GM18508 (cell line): ENCODE measurements around the gene PPP2R5C.
"Not testable (repeated sequence)": the region's sequence is repeated elsewhere in the genome, so short reads cannot be mapped to it uniquely, and the experiment has no call there.

Source experiments
- ATAC-seq: cut with Tn5 transposase; IDR thresholded peaks from one replicate; pipeline ENCODE4 v1.9.1; 2021; ENCODE audit warnings: moderate number of reproducible peaks; ENCODE audit not compliant: insufficient read depth, unreplicated experiment

Gene PPP2R5C

DNA sequence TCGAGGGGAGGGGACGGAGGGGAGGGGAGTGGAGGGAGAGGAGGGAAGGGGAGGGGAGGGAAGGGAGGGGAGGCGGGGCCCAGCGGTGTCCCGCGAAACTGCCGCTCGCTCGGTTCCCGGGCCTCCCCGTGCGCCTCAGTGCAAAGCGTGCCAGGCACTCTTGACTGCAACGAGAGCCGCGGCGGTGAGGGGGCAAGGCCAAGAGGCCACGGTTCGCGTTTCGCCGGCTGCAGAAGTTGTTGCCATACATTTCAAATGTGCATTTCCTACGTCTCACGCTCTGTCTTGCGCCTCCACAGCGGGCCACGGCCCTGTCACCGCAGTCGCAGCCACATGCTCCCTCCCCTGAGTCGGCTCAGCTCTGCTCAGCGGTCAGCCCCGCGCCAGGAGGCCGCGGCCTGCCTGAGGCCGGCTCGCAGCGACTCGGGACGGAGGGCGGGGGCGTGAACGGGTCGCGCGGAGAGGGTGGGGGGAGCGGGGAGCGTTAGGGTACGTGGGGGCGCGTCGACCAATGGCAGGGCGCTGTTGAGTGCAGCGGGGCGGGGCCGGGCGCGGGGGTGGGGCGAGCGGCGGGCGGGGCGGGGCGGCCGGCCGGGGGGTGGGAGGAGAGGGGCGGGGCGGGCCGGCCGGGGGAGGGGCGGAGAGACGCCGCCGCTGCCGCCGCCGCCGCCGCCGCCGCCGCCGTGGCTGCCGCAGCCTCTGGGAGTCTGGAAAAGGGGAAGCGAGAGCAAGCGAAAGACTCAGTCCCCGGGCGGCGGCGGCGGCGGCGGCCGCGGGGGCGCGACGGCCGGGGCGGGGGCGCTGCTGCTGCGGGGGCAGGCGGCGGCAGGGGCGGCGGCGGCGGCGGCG lies at the start of gene PPP2R5C:
Gene PPP2R5C (plus strand): TSS at position 678 of the 849 bp plus-strand sequence. CDS start 185 bp downstream, outside the sequence.
- ATAC-seq: no peak

DNA sequence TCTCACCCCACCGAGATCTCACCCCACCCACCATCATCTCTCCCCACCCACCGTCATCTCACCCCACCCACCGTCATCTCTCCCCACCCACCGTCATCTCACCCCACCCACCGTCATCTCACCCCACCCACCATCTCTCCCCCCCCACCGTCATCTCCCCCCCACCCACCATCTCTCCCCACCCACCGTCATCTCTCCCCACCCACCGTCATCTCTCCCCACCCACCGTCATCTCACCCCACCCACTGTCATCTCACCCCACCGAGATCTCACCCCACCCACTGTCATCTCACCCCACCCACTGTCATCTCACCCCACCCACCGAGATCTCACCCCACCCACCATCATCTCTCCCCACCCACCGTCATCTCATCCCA lies 49.7 kb upstream of the PPP2R5C start:
- not testable (repeated sequence) for ATAC-seq

- not testable (repeated sequence) for ATAC-seq
Observed at GRCh38 chr14:101712341-101712740, 49.2 kb upstream of the PPP2R5C start.

DNA sequence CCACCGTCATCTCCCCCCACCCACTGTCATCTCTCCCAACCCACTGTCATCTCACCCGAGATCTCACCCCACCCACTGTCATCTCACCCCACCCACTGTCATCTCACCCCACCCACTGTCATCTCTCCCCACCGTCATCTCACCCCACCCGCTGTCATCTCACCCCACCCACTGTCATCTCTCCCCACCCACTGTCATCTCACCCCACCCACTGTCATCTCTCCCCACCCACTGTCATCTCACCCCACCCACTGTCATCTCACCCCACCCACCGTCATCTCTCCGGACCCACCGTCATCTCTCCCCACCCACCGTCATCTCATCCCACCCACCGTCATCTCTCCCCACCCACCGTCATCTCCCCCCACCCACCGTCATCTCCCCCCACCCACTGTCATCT lies 48.4 kb upstream of the PPP2R5C start:
- not testable (repeated sequence) for ATAC-seq

GRCh38 chr14:101713621-101714349 lies 47.7 kb upstream of the PPP2R5C start:
- ATAC-seq: no peak

GRCh38 chr14:101714394-101714793 lies 47.1 kb upstream of the PPP2R5C start:
- no peak for ATAC-seq

DNA sequence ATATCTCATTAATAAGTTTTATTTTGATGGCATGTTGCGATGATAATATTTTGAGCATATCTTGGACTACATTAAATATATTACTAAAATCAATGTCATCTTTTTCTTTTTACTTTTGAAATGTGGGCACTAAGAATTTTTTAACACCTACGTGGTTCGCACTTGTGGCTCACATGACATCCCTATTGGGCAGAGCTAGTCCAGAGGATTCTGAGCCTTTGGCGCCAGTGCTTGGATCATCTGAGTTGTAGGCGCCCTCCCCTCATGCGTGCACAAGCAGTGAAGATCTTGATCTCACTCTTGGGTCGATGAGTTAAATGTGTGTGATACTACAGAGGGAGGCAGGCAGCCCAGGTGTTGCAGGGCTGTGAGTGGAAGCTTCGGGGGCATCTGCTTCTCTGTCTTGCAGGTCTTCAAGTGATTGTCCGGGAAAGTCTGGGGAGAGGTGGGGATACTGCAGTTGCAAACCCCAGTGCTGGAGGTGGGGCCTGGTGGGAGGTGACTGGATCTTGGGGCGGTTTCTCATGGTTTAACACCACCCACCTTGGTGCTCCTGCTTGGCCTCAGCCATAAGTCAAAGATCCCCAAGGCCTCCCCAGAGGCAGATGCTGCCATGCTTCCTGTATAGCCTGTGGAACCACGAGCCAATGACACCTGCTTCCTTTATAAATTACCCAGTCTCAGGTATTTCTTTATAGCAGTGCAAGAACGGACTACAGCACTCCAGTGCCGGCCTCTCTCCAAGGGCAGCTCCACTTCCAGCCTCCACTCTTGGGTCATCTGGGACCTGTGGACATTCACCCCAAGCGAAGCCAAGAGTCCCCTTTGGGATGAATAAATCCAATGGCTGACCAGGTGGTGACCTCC lies 46.1 kb upstream of the PPP2R5C start:
- ATAC-seq: no peak

- ATAC-seq: no peak
Observed at GRCh38 chr14:101716077-101716950, 45.2 kb upstream of the PPP2R5C start.

DNA sequence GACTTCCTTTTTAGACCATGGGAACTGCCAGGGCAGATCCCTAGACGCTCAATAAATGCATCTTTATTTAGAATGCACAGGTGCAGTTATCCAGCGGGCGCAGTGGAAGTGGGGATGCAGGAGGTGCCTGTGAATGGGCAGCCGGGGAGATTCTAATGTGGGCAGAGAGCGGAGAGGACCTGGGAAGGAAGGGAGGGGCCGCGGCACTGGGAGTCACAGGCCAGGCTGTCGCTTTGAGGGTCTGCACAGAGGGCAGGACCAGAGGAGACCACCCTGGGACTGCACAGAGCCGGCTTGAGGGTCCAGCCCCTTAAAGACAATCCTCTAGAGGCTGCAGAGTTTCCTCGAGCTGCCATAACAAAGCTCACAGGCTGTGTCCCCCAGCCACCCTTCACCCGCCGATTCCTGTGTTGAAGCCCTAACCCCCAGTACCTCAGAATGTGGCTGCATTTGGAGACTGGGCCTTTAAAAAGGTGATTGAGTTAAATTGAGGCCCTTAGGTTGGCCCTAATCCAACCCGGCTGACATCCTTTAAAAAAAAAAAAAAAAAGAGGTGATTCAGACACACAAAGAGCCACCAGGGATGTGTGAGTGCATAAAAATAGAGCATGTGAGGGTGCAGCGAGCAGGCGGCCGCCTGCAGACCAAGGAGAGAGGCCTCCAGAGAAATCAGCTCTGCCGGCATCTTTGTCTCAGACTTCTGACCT lies 44.4 kb upstream of the PPP2R5C start:
- no peak for ATAC-seq

DNA sequence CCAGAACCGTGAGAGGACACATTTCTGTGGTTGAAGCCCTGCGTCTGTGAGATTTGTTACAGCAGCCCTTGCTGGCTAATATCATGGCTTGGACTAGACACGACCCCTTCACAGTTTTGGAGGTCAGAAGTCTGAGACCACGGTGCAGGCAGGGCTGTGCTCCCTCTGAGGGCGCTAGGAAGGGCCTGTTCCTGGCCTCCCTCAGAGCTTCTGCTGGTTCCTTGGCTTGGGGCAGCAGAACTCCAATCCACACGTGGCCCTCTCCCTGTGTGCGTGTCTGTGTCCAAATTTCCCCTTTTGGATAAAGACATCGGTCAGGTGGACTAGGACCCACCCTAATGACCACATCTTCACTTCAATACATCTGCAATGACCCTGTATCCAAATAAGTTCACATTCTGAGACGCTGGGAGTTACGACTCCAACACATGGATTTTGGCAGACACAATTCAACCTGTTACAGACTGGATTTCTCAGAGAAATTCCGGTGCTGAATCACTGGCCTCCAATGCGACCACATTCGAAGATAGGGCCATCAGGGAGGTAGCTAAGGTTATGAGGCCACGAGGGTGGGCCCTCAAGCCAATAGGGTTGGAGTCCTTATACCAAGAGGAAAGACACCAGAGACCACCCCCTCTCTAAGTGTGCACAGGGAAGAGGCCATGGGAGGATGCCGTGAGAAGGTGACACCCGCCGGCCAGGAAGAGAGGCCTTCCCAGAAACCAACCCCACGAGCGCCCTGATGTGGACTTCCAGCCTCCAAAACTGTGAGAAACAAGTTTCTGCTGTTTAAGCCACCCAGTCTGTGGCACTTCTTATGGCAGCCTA lies 43.6 kb upstream of the PPP2R5C start:
- ATAC-seq: no peak

- ATAC-seq: no peak
Observed at GRCh38 chr14:101719045-101719645, 42.4 kb upstream of the PPP2R5C start.

GRCh38 chr14:101719708-101720107 lies 41.8 kb upstream of the PPP2R5C start:
- no peak for ATAC-seq

- ATAC-seq: no peak
Observed at GRCh38 chr14:101721111-101721510, 40.4 kb upstream of the PPP2R5C start.

DNA sequence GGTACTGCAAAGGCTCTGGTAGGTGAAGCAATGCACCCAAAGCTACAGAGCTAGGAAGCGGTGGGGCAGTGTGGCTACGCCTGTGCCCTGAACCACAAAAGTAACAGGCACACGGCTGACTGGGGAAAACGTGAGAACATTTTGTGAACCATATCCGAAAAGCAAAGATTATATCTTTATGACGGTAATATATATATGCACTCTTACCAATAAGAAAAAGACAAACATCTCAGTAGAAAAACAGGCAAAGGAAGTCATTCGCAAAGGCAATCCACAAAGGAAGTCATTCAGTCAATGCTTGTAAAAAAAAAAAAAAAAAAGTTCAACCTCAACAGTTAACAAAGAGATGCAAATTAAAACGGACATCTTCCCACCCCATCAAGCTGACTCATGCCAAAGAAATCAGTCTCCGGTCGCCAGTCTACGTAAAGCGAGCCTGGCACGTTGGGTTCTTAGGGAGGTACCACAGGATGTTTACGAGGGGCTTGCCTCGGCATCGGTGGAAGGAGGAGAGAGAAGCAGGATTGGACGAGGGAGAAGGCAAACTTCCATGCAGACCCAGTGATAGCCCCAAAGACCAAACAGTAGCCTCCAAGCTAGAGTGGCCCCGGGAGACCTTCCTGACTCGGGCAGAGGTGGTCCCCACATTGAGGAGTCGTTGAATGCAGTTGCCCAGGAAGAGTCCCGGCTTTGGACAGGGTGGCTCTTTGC lies 39.4 kb upstream of the PPP2R5C start:
- no peak for ATAC-seq

DNA sequence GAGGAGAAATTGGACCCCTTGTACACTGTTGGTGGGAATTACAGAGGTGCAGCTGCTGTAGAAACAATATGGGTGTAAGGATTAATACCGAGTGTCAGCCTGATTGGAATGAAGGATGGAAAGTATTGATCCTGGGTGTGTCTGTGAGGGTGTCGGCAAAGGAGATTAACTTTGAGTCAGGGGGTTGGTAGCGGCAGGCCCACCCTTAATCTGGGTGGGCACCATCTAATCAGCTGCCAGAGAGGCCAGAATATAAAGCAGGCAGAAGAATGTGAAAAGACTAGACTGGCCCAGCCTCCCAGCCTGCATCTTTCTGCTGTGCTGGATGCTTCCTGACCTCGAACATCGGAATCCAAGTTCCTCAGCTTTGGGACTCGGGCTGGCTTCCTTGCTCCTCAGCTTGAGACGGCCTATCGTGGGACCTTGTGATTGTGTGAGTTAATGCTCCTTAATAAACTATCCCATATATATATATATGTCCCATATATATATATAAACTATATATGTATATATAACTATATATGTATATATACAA lies 38.4 kb upstream of the PPP2R5C start:
- ATAC-seq: no peak

DNA sequence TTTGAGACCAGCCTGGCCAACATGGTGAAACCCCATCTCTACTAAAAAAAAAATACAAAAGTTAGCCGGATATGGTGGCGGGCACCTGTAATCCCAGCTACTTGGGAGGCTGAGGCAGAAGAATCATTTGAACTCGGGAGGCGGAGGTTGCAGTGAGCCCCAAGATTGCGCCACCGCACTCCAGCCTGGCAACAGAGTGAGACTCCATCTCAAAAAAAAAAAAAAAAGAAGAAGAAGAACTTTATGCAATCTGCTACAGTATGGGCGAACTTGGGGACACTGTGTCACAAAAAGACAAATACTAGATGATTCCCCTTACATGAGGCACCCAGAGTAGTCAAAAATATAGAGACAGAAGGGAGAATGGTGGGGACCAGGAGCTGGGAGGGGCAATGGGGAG lies 35.9 kb upstream of the PPP2R5C start:
- ATAC-seq: not testable (repeated sequence)
